Metanephros (tissue), 1 donor: ENCODE data around the gene CDC25B. TPM values are rescaled to one million over a fixed set of nuclear protein-coding genes. Genes with fewer than 3 reads are reported as not detected.

Experiments used
- total RNA-seq: library from RNA; depleted of rRNA; stranded (reverse); fragments of >200 nt; gene quantifications from one replicate; pipeline ENCODE4 v1.2.3, GENCODE V29; 2014

The CDC25B gene
- 27.9 TPM for total RNA-seq

GRCh38 chr20:3795511-3796468, at the start of gene CDC25B:
CDC25B (plus strand) TSS chr20:3796310; CDS start chr20:3796532, 222 bp downstream.

GRCh38 chr20:3767427-3768341, 28.4 kb upstream of the CDC25B start, which contains the start of gene ADISSP:
ADISSP (minus strand) TSS chr20:3767753; CDS start chr20:3760100, 7,653 bp downstream.

GRCh38 chr20:3781153-3781910, 14.8 kb upstream of the CDC25B start, which contains the start of gene SPEF1:
SPEF1 (minus strand) TSS chr20:3781448; CDS start chr20:3781287, 161 bp downstream.

GRCh38 chr20:3786665-3787323, 9.3 kb upstream of the CDC25B start, which contains the start of gene CENPB:
CENPB (minus strand) TSS chr20:3786740; CDS start chr20:3786483, 257 bp downstream.

GRCh38 chr20:3820048-3820900, 24.2 kb downstream of the CDC25B start, which contains the start of gene AP5S1:
AP5S1 (plus strand) TSS chr20:3820547; CDS start chr20:3822118, 1,571 bp downstream.

GRCh38 chr20:3846740-3847428, 50.8 kb downstream of the CDC25B start, which contains the start of gene MAVS:
MAVS (plus strand) TSS chr20:3846834; CDS start chr20:3854625, 7,791 bp downstream.

Other genes with a start within 250 kb of the CDC25B start
- not detected for gene GFRA4, start 132.9 kb upstream of the CDC25B start, total RNA-seq
- gene ADAM33, start 114.3 kb upstream of the CDC25B start, total RNA-seq: 24.6 TPM
- 4.4 TPM for gene SIGLEC1, start 83.7 kb upstream of the CDC25B start, total RNA-seq
- 25.5 TPM for gene HSPA12B, start 63.6 kb upstream of the CDC25B start, total RNA-seq
- gene ADISSP, start 28.6 kb upstream of the CDC25B start, total RNA-seq: 23.7 TPM
- gene SPEF1, start 14.9 kb upstream of the CDC25B start, total RNA-seq: 1.9 TPM
- gene CENPB, start 9.6 kb upstream of the CDC25B start, total RNA-seq: 50.0 TPM
- 19.1 TPM for gene AP5S1, start 24.2 kb downstream of the CDC25B start, total RNA-seq
- 26.6 TPM for gene MAVS, start 50.5 kb downstream of the CDC25B start, total RNA-seq
- 42.0 TPM for gene PANK2, start 93.1 kb downstream of the CDC25B start, total RNA-seq
- gene RNF24, start 219.2 kb downstream of the CDC25B start, total RNA-seq: 14.0 TPM